HG02798 (cell line): ENCODE results near the gene ANKRD10.

ENCODE experiments used
- ATAC-seq: cut with Tn5 transposase; IDR thresholded peaks from one replicate; pipeline ENCODE4 v1.9.1; 2021; ENCODE audit warnings: mild to moderate bottlenecking; ENCODE audit not compliant: unreplicated experiment, poor library complexity

Gene ANKRD10

GRCh38 chr13:110887597-110888333 is 27.1 kb downstream of the ANKRD10 start:
- ATAC-seq = no peak

GRCh38 chr13:110886870-110887596 is 27.8 kb downstream of the ANKRD10 start:
- ATAC-seq = no peak

GRCh38 chr13:110885966-110886869 is 28.7 kb downstream of the ANKRD10 start:
- ATAC-seq = no peak

GRCh38 chr13:110885516-110885915 is 29.4 kb downstream of the ANKRD10 start:
- ATAC-seq = no peak

- no peak for ATAC-seq
Observed at GRCh38 chr13:110884517-110884916, 30.4 kb downstream of the ANKRD10 start.

GRCh38 chr13:110883542-110883941 is 31.3 kb downstream of the ANKRD10 start:
- no peak for ATAC-seq

- no peak for ATAC-seq
Observed at GRCh38 chr13:110882972-110883371, 31.9 kb downstream of the ANKRD10 start.

- ATAC-seq = no peak
Observed at GRCh38 chr13:110881839-110882627, 32.8 kb downstream of the ANKRD10 start.

GRCh38 chr13:110880627-110881026 is 34.2 kb downstream of the ANKRD10 start:
- ATAC-seq = no peak

GRCh38 chr13:110879482-110879881 is 35.4 kb downstream of the ANKRD10 start:
- ATAC-seq = no peak

GRCh38 chr13:110877737-110878258 is 37.1 kb downstream of the ANKRD10 start:
- ATAC-seq = no peak

GRCh38 chr13:110876609-110877008 is 38.3 kb downstream of the ANKRD10 start:
- ATAC-seq = no peak

GRCh38 chr13:110875241-110875640 is 39.6 kb downstream of the ANKRD10 start:
- no peak for ATAC-seq

- no peak for ATAC-seq
Observed at GRCh38 chr13:110874508-110874960, 40.3 kb downstream of the ANKRD10 start.

- ATAC-seq = no peak
Observed at GRCh38 chr13:110873639-110874507, 41.0 kb downstream of the ANKRD10 start.

GRCh38 chr13:110872768-110873638 is 41.9 kb downstream of the ANKRD10 start:
- ATAC-seq = no peak

- ATAC-seq = no peak
Observed at GRCh38 chr13:110872034-110872767, 42.7 kb downstream of the ANKRD10 start.
